DND-41 (cell line): Measurements from ENCODE around the gene PRKCA.

ENCODE experiments used
- ATAC-seq: fragments of 200-7000 bp; cut with Tn5 transposase; 3 replicates; pipeline ENCODE4 v1.9.1; 2021; ENCODE audit warnings: low read depth; ENCODE audit not compliant: insufficient read depth
- DNase-seq: peaks from one replicate; pipeline ENCODE4 v3.0.0-alpha.2; 2020
- H2AFZ ChIP-seq: 2 replicates; pipeline ENCODE4 v1.6.0; 2012; ENCODE audit warnings: low read depth, low read length
- H3K27ac ChIP-seq: 2 replicates; pipeline ENCODE4 v1.5.1; 2012; ENCODE audit warnings: low read length, inconsistent platforms
- H3K27me3 ChIP-seq: fragments of 200-600 bp; sonication (generic); 2 replicates; pipeline ENCODE4 v1.6.0; 2012; ENCODE audit warnings: low read length, mild to moderate bottlenecking, inconsistent platforms; ENCODE audit not compliant: insufficient read depth, poor library complexity
- H3K36me3 ChIP-seq: 2 replicates; pipeline ENCODE4 v1.5.1; 2012; ENCODE audit warnings: low read length, inconsistent platforms; ENCODE audit not compliant: insufficient read depth
- H3K4me1 ChIP-seq: 2 replicates; pipeline ENCODE4 v1.5.1; 2012; ENCODE audit warnings: mild to moderate bottlenecking, low read length; ENCODE audit not compliant: insufficient read depth
- H3K4me2 ChIP-seq: 2 replicates; pipeline ENCODE4 v1.6.0; 2012; ENCODE audit warnings: mild to moderate bottlenecking, moderate library complexity, low read length, inconsistent platforms; ENCODE audit not compliant: insufficient read depth
- H3K4me3 ChIP-seq, 2 experiments: fragments of 200-600 bp in 1 of 2; shearing (Covaris generic) in 1 of 2; 2 replicates each; pipeline ENCODE4 v1.5.1; 2012 to 2016; ENCODE audit warnings: inconsistent platforms in 2 of 2, low read length in 2 of 2, mild to moderate bottlenecking in 2 of 2, low read depth in 1 of 2, moderate library complexity in 1 of 2
- H3K79me2 ChIP-seq: 2 replicates; pipeline ENCODE4 v1.6.0; 2012; ENCODE audit warnings: low read length, inconsistent platforms; ENCODE audit not compliant: insufficient read depth
- H3K9ac ChIP-seq: 2 replicates; pipeline ENCODE4 v1.6.0; 2012; ENCODE audit warnings: low read depth, mild to moderate bottlenecking, inconsistent platforms, low read length, moderate library complexity
- H3K9me3 ChIP-seq: 2 replicates; pipeline ENCODE4 v1.5.1; 2012; ENCODE audit warnings: low read length, moderate library complexity, mild to moderate bottlenecking, inconsistent platforms; ENCODE audit not compliant: insufficient read depth, severe bottlenecking
- H4K20me1 ChIP-seq: 2 replicates; pipeline ENCODE4 v1.6.0; 2012; ENCODE audit warnings: low read length; ENCODE audit not compliant: insufficient read depth
- CTCF ChIP-seq: IDR thresholded peaks from 2 replicates; pipeline ENCODE4 v1.5.1; 2012; ENCODE audit warnings: borderline replicate concordance, low read length, moderate library complexity, mild to moderate bottlenecking; ENCODE audit not compliant: poor library complexity, severe bottlenecking; ENCODE audit errors: extremely low read depth
- EZH2 ChIP-seq: IDR thresholded peaks from 3 replicates; pipeline ENCODE4 v1.6.1; 2012; ENCODE audit warnings: borderline replicate concordance, low read depth, mild to moderate bottlenecking, moderate library complexity, low read length, inconsistent platforms; ENCODE audit not compliant: severe bottlenecking

PRKCA gene

GRCh38 chr17:66795486-66795885 is 493.1 kb downstream of the PRKCA start:
- no peaks in the 10 kb centered on the region for H3K4me1 ChIP-seq
- DNase-seq (no peak), ATAC-seq (no peak)
- H2AFZ ChIP-seq: no peak overlapping the region
- H3K27ac ChIP-seq: no peak overlapping the region
- H3K9ac ChIP-seq: no peak overlapping the region
- H3K36me3 ChIP-seq: peaks cover 54% of the 10 kb centered on the region
- H4K20me1 ChIP-seq: no peaks in the 10 kb centered on the region
- no peaks in the 10 kb centered on the region for H3K79me2 ChIP-seq
- no peaks in the 10 kb centered on the region for H3K27me3 ChIP-seq
- H3K4me2 ChIP-seq: no peak overlapping the region
- TF ChIP-seq EZH2 (no peak), CTCF (no peak)
- H3K4me3 ChIP-seq: no peak overlapping the region
- peaks cover 6% of the 10 kb centered on the region for H3K9me3 ChIP-seq

GRCh38 chr17:66799849-66800537 is 497.6 kb downstream of the PRKCA start:
- no peaks in the 10 kb centered on the region for H3K27me3 ChIP-seq
- H3K4me2 ChIP-seq: no peak overlapping the region
- ATAC-seq (no peak), DNase-seq (no peak)
- no peak overlapping the region for H2AFZ ChIP-seq
- peaks cover 35% of the 10 kb centered on the region for H3K36me3 ChIP-seq
- TF ChIP-seq CTCF (no peak), EZH2 (no peak)
- peaks cover 6% of the 10 kb centered on the region for H3K9me3 ChIP-seq
- no peaks in the 10 kb centered on the region for H3K79me2 ChIP-seq
- no peak overlapping the region for H3K9ac ChIP-seq
- no peak overlapping the region for H3K27ac ChIP-seq
- no peaks in the 10 kb centered on the region for H3K4me1 ChIP-seq
- H4K20me1 ChIP-seq: no peaks in the 10 kb centered on the region; the same call in 1 of the 2 replicates
- H3K4me3 ChIP-seq: no peak overlapping the region

DNA sequence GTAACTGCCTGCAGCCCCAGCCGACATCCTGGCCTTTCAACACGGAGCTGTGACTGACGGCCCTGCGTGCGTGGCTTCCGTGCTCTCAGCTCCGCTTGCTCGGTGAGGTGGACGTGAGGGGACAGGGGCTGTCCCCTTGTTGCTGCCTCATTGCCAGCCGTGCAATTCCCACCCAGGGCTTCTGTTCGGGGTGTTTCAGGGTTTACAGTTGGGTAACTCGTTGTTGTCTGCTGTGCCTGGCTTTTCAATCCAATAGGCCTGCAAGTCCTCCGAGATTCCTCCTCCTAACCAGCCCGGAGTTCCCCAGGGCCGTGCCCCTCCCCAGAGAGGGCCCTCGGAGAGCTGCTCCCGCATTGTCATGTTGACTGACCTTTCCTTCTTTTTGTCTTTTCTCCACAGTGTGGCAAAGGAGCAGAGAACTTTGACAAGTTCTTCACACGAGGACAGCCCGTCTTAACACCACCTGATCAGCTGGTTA is 501.1 kb downstream of the PRKCA start:
- DNase-seq (no peak), ATAC-seq (no peak)
- H2AFZ ChIP-seq: no peak overlapping the region
- H3K27me3 ChIP-seq: no peaks in the 10 kb centered on the region
- H3K79me2 ChIP-seq: no peaks in the 10 kb centered on the region
- peaks cover 3% of the 10 kb centered on the region; the same call in 1 of the 2 replicates for H3K36me3 ChIP-seq
- H4K20me1 ChIP-seq: no peaks in the 10 kb centered on the region; the same call in 1 of the 2 replicates
- H3K4me1 ChIP-seq: no peaks in the 10 kb centered on the region
- H3K9ac ChIP-seq: no peak overlapping the region
- no peak overlapping the region for H3K27ac ChIP-seq
- no peak overlapping the region for H3K4me3 ChIP-seq
- no peaks in the 10 kb centered on the region for H3K9me3 ChIP-seq
- TF ChIP-seq EZH2: no peak
- no peak for TF ChIP-seq CTCF
- H3K4me2 ChIP-seq: no peak overlapping the region
